ENCODE results near the gene TDRD15.

The TDRD15 gene

DNA sequence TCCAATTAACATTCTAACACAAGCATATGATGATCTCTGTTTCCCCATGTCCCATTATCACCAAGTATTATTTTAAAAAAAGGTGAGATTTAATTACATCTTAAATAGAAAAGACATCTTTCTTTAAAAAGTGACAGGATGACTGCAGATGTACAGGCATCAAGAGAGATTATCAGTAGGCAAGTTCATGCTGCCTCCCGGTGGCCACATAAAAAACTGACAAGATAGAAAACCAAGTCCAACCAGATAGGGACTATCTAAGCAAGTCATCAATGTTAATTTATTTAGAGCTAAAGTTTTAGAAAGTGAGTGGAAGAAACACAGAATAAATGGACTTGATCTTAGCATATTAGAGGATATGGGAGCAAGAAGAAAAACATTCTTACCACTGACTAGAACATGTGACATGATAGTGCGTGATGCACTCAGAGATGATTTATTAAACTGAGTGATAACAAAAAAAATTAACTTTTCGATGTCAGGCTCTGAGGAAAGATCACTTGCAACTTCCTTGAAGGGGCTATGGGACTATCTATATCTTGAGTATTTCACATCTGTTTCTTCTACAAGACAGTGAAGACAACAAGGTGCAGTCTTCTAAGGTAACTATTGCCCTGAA is 5.4 kb upstream of the TDRD15 start:
- Histone ChIP-seq H3K4me3 (replicated peaks; ENCODE audit: insufficient read depth, low read length) (no peak overlapping the region), H3K27ac (replicated peaks) (no peak overlapping the region), H3K27me3 (ENCODE audit: insufficient read depth, poor library complexity, severe bottlenecking) (no peaks in the 10 kb centered on the region)
- DNase-seq (ENCODE audit: low read depth in 1 of 2, low spot score in 1 of 2) = no peak
- no peak for TF ChIP-seq GABPA (IDR thresholded peaks at IDR 0.05; ENCODE audit: low read depth)
- TF ChIP-seq POLR2AphosphoS5 (IDR thresholded peaks at IDR 0.05; ENCODE audit: low read depth) = no peak
- no peak for TF ChIP-seq SPI1 (IDR thresholded peaks at IDR 0.05; ENCODE audit: borderline replicate concordance, low read depth)
- TF ChIP-seq, protein P1, sequence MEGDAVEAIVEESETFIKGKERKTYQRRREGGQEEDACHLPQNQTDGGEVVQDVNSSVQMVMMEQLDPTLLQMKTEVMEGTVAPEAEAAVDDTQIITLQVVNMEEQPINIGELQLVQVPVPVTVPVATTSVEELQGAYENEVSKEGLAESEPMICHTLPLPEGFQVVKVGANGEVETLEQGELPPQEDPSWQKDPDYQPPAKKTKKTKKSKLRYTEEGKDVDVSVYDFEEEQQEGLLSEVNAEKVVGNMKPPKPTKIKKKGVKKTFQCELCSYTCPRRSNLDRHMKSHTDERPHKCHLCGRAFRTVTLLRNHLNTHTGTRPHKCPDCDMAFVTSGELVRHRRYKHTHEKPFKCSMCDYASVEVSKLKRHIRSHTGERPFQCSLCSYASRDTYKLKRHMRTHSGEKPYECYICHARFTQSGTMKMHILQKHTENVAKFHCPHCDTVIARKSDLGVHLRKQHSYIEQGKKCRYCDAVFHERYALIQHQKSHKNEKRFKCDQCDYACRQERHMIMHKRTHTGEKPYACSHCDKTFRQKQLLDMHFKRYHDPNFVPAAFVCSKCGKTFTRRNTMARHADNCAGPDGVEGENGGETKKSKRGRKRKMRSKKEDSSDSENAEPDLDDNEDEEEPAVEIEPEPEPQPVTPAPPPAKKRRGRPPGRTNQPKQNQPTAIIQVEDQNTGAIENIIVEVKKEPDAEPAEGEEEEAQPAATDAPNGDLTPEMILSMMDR (IDR thresholded peaks at IDR 0.05; ENCODE audit: insufficient read depth, low read length) = no peak
- TF ChIP-seq, protein P2, sequence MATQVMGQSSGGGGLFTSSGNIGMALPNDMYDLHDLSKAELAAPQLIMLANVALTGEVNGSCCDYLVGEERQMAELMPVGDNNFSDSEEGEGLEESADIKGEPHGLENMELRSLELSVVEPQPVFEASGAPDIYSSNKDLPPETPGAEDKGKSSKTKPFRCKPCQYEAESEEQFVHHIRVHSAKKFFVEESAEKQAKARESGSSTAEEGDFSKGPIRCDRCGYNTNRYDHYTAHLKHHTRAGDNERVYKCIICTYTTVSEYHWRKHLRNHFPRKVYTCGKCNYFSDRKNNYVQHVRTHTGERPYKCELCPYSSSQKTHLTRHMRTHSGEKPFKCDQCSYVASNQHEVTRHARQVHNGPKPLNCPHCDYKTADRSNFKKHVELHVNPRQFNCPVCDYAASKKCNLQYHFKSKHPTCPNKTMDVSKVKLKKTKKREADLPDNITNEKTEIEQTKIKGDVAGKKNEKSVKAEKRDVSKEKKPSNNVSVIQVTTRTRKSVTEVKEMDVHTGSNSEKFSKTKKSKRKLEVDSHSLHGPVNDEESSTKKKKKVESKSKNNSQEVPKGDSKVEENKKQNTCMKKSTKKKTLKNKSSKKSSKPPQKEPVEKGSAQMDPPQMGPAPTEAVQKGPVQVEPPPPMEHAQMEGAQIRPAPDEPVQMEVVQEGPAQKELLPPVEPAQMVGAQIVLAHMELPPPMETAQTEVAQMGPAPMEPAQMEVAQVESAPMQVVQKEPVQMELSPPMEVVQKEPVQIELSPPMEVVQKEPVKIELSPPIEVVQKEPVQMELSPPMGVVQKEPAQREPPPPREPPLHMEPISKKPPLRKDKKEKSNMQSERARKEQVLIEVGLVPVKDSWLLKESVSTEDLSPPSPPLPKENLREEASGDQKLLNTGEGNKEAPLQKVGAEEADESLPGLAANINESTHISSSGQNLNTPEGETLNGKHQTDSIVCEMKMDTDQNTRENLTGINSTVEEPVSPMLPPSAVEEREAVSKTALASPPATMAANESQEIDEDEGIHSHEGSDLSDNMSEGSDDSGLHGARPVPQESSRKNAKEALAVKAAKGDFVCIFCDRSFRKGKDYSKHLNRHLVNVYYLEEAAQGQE (IDR thresholded peaks at IDR 0.05; ENCODE audit: insufficient replicate concordance, low read depth) = no peak

GRCh38 chr2:21131861-21132260 is 8.1 kb downstream of the TDRD15 start:
- Histone ChIP-seq H3K4me3 (replicated peaks; ENCODE audit: insufficient read depth, low read length) (no peak overlapping the region), H3K27me3 (ENCODE audit: insufficient read depth, poor library complexity, severe bottlenecking) (peaks cover 2% of the 10 kb centered on the region), H3K27ac (replicated peaks) (no peak overlapping the region)
- TF ChIP-seq, protein P2 (IDR thresholded peaks at IDR 0.05; ENCODE audit: insufficient replicate concordance, low read depth) = no peak
- TF ChIP-seq GABPA (IDR thresholded peaks at IDR 0.05; ENCODE audit: low read depth) (no peak), SPI1 (IDR thresholded peaks at IDR 0.05; ENCODE audit: borderline replicate concordance, low read depth) (no peak), POLR2AphosphoS5 (IDR thresholded peaks at IDR 0.05; ENCODE audit: low read depth) (no peak)
- TF ChIP-seq, protein P1 (IDR thresholded peaks at IDR 0.05; ENCODE audit: insufficient read depth, low read length) = no peak
- no peak for DNase-seq (ENCODE audit: low read depth in 1 of 2, low spot score in 1 of 2)

- TF ChIP-seq, protein P2 (IDR thresholded peaks at IDR 0.05; ENCODE audit: insufficient replicate concordance, low read depth) = no peak
- TF ChIP-seq SPI1 (IDR thresholded peaks at IDR 0.05; ENCODE audit: borderline replicate concordance, low read depth) (no peak), GABPA (IDR thresholded peaks at IDR 0.05; ENCODE audit: low read depth) (no peak), POLR2AphosphoS5 (IDR thresholded peaks at IDR 0.05; ENCODE audit: low read depth) (no peak)
- TF ChIP-seq, protein P1 (IDR thresholded peaks at IDR 0.05; ENCODE audit: insufficient read depth, low read length) = no peak
- no peak overlapping the region for H3K27ac ChIP-seq (replicated peaks)
- DNase-seq (ENCODE audit: low read depth in 1 of 2, low spot score in 1 of 2) = no peak
- H3K27me3 ChIP-seq (ENCODE audit: insufficient read depth, poor library complexity, severe bottlenecking) = peaks cover 2% of the 10 kb centered on the region
- no peak overlapping the region for H3K4me3 ChIP-seq (replicated peaks; ENCODE audit: insufficient read depth, low read length)
Observed at GRCh38 chr2:21135585-21135984, 11.8 kb downstream of the TDRD15 start.

All from HL-60 (cell line).